GM18868 (cell line): ENCODE measurements around the gene ASTN2.
A peak's percentile ranks its signal among the peaks of the same experiment; 100 is the strongest.

Source experiments
- ATAC-seq: cut with Tn5 transposase; IDR thresholded peaks from one replicate; pipeline ENCODE4 v1.9.1; 2021; ENCODE audit warnings: mild to moderate bottlenecking, moderate library complexity; ENCODE audit not compliant: unreplicated experiment

Gene ASTN2

DNA sequence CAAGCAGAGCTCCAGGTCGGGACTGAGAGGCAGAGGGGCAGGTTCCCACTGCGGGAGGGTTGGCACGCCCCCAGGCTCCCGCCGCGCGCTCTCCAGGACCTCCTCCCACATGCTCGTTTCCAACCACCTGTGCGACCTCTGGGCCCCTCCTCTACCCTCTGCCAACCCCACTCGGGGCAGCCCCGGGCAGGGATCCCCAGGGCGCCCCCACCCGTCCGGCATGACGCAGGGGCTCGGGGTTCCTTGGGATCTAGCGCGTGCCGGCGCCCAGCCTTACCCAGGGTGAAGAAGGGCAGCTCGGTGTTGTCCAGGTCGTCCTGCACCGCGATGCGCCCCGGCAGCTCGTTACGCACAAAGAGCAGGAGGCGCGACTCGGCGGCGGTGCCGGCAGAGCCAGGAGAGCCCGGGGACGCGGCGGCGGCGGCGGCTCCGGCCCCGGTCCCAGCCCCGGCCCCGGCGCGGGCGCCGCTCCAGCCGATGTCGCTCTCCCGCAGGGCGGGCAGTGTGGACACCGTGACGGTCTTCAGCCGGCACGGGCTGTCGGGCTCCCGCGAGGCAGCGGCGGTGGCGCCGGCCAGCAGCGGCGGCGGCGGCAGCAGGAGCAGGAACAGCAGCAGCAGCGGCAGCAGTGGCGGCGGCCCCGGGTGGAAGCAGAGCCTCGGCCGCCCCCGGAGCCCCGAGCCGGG lies 494 bp downstream of the ASTN2 start:
- peak; percentile 32 for ATAC-seq

DNA sequence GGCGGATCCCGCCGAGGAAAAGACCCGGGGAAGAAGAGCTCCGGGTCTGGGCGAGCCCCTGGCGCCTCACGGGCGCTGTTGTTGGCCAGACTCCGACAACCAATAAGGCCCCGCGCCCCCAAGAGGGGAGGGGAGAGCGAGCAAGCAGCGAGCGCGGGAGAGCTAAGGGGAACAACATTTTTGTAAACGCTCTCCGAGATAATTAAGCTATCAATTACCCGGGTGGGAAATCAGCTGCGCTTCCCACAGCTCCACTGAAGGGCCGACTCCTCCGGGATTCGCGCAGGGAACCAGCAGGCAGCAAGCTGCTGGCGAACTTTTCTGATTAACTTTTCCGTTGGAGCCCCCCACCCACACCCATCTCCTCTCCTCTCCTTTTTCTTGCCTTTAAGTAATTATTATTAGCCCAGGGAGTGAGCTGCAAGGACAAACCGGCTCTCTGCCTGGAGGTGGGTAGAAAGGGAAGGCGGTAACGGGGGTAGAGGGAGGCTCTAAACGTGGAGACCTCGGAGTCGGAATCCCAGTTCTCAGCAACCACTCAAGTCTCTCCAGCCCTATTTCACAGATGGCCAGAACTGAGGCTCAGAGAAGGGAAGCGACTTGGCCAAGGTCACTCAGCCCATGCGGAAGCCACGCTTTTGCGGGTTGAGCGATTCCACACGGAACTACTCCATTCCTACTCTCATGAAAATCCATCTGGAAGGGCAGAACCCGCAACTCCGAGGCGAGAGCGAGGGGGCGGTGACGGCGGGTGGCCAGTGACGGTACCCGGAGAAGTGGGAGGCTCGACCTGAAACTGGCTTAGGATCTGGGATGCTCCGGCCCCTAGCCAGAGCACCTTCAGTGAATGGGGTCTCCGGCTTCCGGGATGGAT lies 1.3 kb downstream of the ASTN2 start:
- no peak for ATAC-seq

DNA sequence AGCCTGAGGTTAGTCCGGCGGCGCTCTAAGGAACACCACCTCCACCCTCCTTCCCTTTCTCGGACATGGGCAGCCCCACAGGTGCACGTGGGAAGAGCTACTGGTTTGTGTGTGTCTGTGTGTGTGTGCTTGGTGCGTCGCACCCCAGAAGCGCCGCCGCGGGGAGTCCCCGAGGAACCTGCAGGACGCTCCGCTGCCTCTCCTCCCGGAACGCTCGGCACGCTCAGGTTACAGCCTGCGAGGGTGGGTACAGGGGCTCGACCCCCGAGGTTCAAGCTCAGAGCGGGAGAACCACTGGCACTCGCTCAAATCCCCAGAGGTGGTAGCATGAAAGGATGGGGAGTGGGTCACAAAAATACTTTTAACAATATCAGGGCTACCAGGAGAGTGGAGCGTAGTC lies 2.0 kb downstream of the ASTN2 start:
- no peak for ATAC-seq

DNA sequence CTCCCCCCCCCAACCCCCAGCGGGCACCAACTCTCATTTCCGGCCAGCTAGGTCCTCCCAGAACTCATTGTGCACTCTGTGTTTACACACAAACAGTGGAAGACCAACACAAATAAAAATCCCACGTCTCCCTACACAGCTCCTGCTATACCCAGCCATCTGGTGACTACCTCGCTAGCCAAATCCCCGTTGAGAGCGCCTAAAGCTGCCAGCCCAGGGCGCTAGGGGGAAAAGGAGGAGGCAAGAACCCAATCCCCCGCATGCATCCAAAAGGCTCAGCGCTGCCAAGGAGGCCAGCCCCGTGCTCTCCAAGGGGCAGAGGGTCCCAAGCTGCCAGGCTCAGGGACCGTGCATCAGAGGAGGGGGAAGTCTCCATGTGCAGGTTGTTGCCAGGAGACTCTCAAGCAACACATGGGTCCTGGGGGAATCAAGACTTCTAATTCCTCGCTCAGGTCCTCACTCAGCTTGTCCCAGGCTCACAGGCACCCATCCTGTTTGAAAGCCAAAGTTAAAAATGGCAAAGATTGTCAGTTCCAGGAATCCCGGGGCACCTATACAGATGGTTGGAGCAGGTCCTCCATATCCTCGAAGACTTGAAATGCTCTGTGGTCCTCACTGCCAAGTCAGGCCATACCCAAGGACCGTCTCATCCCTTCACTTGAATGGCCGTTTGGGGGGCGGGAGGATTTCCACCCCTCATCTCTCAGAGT lies 2.7 kb downstream of the ASTN2 start:
- ATAC-seq = no peak

DNA sequence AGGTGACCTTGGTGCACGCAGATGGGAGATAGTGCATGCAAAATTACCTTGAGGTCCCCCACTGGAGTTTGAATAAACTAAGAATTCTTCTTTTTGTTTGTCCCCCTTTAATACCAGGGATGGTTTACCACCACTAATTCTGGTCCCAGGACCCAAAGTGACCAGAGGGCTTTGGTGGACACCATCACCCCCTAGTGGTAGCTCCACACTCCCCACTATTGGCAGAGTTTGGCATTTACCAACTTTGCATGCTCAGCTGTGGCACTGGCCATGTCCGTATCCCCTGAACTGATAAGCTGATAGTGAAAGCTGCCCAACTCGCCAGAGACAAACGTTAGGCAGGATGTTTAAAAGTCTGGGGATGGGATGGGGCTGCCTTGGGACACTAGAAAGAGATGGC lies 3.3 kb downstream of the ASTN2 start:
- peak; percentile 48 for ATAC-seq

DNA sequence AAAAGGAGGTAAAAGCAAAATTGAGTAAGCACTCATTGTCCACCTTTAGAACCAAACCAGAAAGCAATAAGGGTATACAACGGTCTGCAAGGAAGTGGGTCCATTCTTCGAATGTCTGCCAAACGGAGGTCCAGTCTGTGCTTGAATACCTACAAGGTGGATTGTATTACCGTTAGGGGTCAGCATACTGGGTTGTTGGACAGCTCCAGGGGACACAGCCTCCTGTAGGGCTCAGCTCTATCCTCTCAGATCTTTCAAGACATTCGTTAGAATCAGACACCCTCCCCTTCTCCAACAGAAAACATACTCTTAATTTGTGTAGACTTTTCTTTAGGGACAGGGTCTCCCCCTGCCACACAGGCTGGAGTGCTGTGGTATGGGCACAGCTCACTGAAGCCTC lies 5.5 kb downstream of the ASTN2 start:
- no peak for ATAC-seq

DNA sequence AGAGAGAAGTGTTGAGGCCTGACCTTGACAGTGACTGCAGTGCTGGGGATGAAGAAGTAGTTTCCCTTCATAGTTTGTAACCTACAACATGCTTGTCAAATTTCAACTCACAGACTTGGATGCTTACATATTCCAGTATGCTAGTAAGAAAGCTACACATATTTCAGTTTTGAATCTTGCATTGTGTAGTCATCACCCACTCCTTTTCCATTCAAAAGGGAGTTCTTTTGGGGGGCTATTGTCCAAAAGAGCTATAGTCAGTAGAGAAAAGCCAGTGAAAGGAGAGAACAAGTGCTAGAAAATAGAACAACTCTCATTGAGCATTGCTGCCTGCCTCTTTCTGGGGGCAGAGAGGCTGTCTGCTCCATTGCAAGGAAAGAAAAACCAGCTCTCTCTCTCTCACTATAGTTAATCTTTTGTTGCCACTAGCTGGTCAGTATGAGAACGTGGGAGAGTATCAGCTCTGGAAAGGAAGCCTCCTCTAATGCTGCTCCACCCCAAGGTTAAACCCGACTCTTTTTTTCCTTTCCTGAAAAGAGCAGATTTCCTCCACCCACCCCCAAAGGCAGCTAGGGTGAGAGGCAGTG lies 7.3 kb downstream of the ASTN2 start:
- ATAC-seq = no peak

DNA sequence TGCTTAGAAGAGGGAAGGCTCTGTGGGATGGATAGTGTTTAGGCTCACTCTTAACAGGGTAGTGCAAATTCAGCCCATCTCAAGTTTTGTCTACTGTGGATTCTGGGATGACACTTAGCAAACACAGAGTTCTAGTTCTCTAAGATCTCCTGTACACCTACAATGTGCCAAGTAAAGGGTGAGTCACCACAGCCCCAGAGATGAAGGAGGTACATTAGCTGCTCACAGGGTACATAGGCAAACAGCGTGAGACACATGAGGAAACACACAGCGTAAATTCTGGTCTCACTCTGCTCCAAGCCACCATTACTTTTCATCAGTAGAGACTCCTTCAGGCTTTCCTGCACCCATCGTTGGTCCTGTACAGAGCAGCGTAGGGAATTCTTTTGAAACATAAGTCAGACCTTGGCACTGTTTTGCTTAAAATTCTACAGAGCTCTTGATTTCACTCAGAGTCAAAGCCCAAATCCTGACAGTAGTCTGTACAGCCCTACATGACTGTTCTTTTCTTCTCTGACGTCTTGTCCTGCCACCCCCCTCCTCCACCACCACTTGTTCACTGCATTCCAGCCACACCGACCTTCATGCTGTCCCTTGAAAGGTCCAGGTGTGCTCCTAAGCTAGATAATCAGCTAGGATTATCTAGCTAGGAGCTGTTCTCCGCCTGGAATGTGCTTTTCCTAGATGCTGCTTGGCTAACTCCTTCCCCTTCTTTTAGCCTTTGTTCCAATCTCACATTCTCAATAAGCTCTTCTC lies 8.7 kb downstream of the ASTN2 start:
- no peak for ATAC-seq

DNA sequence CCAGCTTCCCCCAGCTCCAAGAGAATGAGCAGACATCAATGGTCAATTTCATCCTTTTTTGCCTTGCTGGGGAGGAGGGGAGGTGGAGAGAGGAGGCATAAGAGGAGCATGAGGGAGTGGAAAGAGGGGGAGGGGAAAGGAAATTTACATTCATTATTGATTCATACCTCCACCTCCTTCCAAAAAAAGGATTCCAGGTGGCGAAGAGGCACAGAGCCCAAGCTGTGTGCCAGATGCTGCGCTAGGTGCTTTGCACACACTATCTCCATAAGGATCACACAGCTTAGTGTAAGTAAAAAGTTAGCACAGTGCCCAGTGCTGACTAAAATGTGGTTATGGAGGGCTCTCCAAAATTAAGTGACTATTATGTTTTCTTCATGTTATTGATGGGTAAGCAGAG lies 11.0 kb downstream of the ASTN2 start:
- ATAC-seq = no peak

DNA sequence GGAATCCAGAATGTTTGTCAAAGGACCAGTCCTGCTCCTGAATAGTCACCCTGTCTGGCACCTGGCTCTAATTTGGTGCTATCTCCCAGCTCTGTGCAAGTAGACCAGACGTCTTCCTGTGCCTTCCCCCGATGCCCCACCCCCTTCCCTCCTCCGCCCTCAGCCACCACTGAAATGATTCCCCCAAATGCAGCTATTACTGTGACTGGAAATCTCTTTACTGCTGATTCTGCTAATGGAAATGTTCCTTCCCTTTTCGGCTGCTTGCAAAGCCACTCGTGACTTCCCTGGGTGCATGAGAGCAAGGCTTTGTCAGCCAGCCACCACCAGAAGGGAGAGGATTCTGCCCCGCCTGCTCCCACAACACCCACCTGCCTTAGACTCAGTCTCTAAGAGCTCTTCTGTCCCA lies 11.4 kb downstream of the ASTN2 start:
- ATAC-seq = no peak

DNA sequence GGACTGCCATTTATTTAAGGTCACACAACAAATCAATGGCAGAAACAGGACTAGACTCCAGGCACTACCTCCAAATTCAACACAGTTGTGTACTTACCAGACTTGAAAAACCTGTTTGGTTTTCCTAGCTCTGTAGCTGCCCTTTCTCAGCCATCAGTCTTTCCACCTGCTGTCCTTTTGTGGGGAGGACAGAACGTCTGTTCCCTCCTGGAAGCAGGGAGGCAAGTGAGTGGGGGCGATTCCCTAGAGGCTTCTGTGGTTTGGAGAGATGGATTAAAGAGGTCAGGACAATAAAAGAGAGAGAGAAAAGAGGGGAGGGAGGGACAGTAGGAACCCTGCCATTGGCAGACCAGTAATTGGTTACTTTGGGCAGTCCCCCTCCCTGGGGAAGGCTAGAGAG lies 14.7 kb downstream of the ASTN2 start:
- ATAC-seq = no peak

DNA sequence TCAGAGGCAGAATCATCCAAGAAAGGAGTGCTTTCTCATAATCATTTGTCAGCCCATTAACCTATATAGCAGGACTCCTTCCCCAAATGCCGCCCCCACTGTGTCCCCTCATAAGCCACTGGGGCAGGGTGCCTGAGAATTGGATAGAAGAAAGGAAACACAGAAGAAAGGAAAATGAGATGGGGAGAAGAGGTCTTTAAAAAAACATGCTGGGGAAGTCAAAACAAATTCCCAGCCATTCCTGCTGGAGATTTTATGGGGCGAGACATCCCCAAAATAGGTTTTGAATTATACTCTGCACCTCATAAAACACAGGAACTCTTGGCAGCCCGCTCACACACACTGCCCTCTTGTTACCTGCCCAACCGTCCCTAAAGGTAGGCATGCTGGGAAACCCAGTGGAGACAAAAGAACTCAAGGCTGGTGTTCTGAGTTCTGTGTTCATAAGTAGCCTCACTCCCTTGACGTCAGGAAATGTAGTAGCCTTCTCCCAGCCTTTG lies 19.7 kb downstream of the ASTN2 start:
- no peak for ATAC-seq

DNA sequence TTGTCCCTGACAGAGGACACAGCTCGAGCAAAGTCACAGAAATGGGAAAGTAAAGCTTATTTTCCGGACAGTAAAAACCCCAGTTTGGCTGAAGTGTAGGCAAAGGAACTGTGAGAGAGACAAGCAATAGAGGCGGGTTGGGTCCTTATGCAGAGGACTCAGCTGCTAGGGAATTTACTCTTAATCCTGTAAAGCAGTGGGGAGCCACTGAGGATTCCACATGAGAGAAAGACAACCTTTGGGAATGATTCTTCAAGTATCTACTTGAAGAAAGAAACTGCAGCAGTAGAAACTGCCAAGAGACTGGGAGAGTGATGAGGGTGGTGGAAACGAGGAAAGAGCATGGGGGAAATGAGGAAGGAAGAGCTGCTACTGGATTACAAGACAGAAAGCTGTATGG lies 20.2 kb downstream of the ASTN2 start:
- ATAC-seq = no peak

DNA sequence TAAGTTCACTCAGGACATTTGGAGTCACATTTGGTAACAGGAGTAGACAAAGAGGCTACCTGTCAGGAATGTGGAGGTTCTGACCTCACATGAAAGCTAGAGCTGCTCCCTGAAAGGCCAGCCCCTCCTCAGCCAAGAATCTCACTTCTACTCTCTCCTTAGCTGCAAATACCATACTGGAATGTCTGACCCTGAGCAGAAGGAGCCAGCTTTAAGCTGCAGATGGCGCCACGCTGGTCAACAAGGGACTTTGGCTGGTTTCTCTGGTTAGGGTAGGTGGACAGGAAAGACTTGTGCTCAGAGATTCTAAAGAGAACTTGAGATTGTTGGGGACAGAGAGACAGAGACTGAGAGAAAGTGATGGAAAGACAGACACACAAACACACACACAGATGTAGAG lies 21.9 kb downstream of the ASTN2 start:
- no peak for ATAC-seq

DNA sequence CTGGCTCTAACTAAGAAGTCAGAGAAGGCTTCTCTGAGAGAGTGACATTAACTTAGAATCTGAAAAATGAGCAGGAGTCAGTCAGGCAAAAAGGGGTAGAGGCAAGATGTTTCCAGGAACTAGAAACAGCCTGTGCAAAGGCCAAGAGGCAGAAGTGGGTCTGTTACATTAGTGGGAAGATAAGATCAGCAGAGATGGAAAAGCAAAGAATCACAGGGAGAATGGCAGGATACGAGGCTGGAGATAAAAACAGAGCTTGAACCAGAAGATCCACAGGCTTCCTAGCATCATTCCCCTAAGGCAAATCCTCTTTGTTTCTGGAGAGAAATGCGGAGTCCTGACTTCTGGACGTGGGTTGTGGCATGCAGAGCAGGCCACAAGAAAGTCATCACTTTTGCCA lies 27.4 kb downstream of the ASTN2 start:
- ATAC-seq = no peak

DNA sequence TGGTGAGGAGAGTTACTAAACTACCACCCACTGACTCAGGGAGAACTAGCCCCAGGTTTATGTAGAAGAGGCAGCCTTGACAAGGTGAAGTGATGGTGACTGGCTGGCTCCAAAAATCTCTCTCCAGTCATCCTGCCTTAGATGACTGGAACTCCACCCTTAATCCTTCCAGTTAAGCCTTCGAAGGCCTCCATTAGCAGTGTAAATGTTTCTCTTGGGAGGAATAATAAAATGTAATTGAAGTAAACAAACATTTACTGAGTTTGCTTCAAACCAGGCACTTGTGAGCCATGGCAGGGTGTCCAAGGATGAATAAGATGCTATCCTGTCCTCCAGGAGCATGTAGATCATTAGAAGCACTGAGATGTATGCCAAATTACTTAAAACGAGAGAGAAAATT lies 35.5 kb downstream of the ASTN2 start:
- no peak for ATAC-seq

DNA sequence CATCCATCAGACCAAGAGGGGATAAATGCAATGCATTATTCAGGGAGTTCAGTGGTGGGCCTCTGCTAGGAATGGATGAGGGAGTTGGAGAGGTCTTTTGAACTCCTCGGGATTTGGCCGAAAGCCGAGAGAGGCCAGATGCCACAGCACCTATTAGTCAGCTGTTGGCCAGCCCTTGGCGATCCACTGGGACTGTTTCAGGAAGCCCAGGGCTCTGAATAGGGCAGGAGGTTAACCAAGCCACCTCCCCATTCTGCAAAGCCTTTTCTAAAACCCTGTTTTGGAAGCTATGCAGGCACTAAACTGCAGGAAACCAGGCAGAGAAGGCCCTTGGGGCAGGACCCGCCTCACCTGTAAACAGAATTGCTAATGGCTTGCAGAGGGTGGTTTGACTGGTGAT lies 37.8 kb downstream of the ASTN2 start:
- no peak for ATAC-seq

DNA sequence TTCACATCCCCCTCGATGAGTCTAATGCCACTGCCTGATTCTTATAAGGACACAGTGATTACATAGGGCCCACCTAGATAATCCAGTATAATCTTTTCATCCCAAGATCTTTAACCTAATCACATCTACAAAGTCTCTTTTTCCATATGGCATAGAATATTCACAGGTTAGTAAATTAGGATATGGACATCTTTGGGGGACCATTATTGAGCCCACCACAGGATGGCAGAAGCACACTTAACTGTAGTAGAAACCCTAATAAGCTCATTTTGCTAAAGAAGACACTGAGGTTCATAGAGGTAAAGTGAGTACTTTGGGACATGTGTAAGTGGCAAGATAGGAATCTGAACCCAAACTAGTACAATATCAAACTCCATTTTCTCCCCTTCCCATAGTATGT lies 38.9 kb downstream of the ASTN2 start:
- ATAC-seq = no peak

DNA sequence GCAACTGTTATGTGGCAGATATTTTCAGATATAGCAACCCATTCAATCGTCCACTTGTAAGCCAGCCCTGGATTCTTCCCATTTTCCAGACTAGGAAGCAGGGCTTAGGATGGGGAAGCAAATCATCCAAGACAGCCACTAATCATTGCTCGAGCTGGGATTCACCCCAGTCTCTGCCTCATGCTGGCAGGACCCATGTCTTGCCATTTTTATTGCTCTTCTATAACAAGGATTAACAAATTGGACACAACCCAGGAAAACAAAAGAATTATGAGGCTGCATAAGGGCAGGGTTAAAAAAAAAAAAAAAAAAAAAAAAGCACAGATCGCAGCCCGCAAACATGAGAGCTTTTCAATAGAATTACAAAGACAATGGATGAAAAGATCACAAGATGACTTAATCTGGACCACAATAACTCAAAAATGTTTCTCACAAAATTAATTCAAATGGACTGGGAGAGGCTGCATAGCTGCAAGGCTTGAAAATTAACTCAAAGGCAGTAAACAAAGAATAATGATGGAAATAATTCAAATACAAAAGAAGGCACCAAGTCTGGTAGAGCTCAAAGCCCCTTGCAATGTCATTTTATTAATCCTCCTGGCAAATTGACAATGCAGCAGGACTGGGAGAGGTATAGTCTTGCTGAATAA lies 40.7 kb downstream of the ASTN2 start:
- ATAC-seq = no peak

DNA sequence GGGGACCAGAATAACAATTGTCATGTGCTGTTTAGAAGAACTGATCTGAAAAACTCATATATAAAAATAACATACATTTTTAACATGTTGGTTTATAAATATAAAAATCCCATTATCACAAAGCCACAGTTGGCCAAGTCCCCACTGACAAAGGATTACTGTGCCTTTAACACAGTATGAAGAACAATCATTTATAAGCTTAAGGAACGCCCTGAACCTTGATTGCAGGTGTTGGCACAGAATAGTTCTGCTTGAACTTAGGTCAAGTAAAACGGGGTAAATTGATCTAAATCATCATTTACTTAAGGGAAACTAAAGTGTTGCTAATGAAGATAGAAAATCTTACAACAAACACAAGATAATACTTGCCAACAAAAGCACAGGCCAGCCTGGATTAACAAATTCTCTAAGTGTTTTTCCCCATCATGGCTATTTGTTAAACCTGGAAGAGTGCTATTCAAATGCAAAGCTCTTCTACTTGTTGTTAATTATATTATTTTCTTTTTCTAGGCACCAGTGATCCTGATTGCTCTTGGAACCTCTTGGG lies 46.1 kb downstream of the ASTN2 start:
- no peak for ATAC-seq
